K562 (cell line): Measurements from ENCODE around the gene PLEKHA6. TPM values are rescaled to one million over a fixed set of nuclear protein-coding genes. Genes with fewer than 3 reads are reported as not detected.

Source experiments
- CC2D1A ChIP-seq: fragments of 450-650 bp; IDR thresholded peaks from 2 replicates; pipeline ENCODE4 v1.6.1; 2017; ENCODE audit warnings: mild to moderate bottlenecking
- GABPB2 ChIP-seq: fragments of 250-450 bp; sonication (Bioruptor Pico); conservative IDR thresholded peaks from 2 replicates; pipeline ENCODE4 v1.5.1; 2021; ENCODE audit warnings: mild to moderate bottlenecking
- GATAD2B ChIP-seq: fragments of 450-650 bp; IDR thresholded peaks from 2 replicates; pipeline ENCODE4 v1.6.1; 2017; ENCODE audit warnings: mild to moderate bottlenecking, borderline replicate concordance
- HDAC3 ChIP-seq: fragments of 450-650 bp; IDR thresholded peaks from 2 replicates; pipeline ENCODE4 v1.6.1; 2018; ENCODE audit warnings: borderline replicate concordance, mild to moderate bottlenecking, moderate library complexity; ENCODE audit not compliant: partially characterized antibody
- HIVEP1 ChIP-seq: fragments of 250-450 bp; sonication (Bioruptor Pico); IDR thresholded peaks from 2 replicates; pipeline ENCODE4 v1.4.0; 2020; ENCODE audit warnings: mild to moderate bottlenecking
- KLF6 ChIP-seq: fragments of 250-450 bp; sonication (Bioruptor Pico); IDR thresholded peaks from 2 replicates; pipeline ENCODE4 v1.4.0; 2020; ENCODE audit warnings: mild to moderate bottlenecking, moderate library complexity, borderline replicate concordance
- NR2C1 ChIP-seq, 2 experiments: fragments of 450-650 bp; IDR thresholded peaks; 2 replicates each; pipeline ENCODE4 v1.6.1; 2017; ENCODE audit warnings: mild to moderate bottlenecking in 2 of 2, antibody characterized with exemption in 1 of 2, inconsistent platforms in 1 of 2, missing compliant biosample characterization in 1 of 2, missing genetic modification characterization in 1 of 2
- NR2C2 ChIP-seq, 2 experiments: fragments of 200-800 bp in 1 of 2; sonication (Bioruptor generic) in 1 of 2; sonication (generic) in 1 of 2; formaldehyde crosslinking in 1 of 2; IDR thresholded peaks; 2 replicates each; pipeline versions ENCODE4 v1.6.1 to v1.8.0; 2016 to 2022; ENCODE audit warnings: mild to moderate bottlenecking in 1 of 2, missing compliant biosample characterization in 1 of 2, missing genetic modification characterization in 1 of 2, missing genetic modification reagents in 1 of 2
- PHF21A ChIP-seq: fragments of 450-650 bp; IDR thresholded peaks from 2 replicates; pipeline ENCODE4 v1.6.1; 2017; ENCODE audit warnings: low read depth, borderline replicate concordance
- POLR2G ChIP-seq: fragments of 200-400 bp; formaldehyde crosslinking; IDR thresholded peaks from 2 replicates; pipeline ENCODE4 v1.6.1; 2017; ENCODE audit warnings: low read depth, mild to moderate bottlenecking, antibody characterized with exemption, low read length, moderate library complexity
- POU5F1 ChIP-seq: fragments of 150-350 bp; IDR thresholded peaks from 2 replicates; pipeline ENCODE4 v1.6.1; 2014; ENCODE audit warnings: borderline replicate concordance, low read length, low read depth, mild to moderate bottlenecking; ENCODE audit not compliant: partially characterized antibody
- RFX5 ChIP-seq: IDR thresholded peaks from 2 replicates; pipeline ENCODE4 v1.6.1; 2011; ENCODE audit warnings: low read depth, mild to moderate bottlenecking, improper control_type of control experiment, low read length
- SIRT6 ChIP-seq: IDR thresholded peaks from one replicate; pipeline ENCODE4 v1.6.1; 2012; ENCODE audit warnings: low read depth, mild to moderate bottlenecking, control low read depth, inconsistent platforms, low read length, moderate library complexity
- SRSF1 ChIP-seq: fragments of 200-400 bp; formaldehyde crosslinking; IDR thresholded peaks from 2 replicates; pipeline ENCODE4 v1.6.1; 2017; ENCODE audit warnings: mild to moderate bottlenecking, low read depth, low read length, moderate library complexity
- TAF15 ChIP-seq: fragments of 200-400 bp; formaldehyde crosslinking; IDR thresholded peaks from 2 replicates; pipeline ENCODE4 v1.6.1; 2017; ENCODE audit warnings: mild to moderate bottlenecking, low read depth, low read length, moderate library complexity
- TFAM ChIP-seq: fragments of 250-450 bp; sonication (Bioruptor Pico); conservative IDR thresholded peaks from 2 replicates; pipeline ENCODE4 v1.5.0; 2021; ENCODE audit warnings: mild to moderate bottlenecking, moderate library complexity
- U2AF1 ChIP-seq: fragments of 200-400 bp; formaldehyde crosslinking; optimal IDR thresholded peaks from 2 replicates; pipeline ENCODE3; 2017; ENCODE audit warnings: mild to moderate bottlenecking, low read depth, low read length, moderate library complexity
- XRCC3 ChIP-seq: fragments of 450-650 bp; IDR thresholded peaks from 2 replicates; pipeline ENCODE4 v1.6.1; 2017; ENCODE audit warnings: mild to moderate bottlenecking, moderate library complexity
- ZNF140 ChIP-seq: fragments of 250-450 bp; sonication (Bioruptor Pico); IDR thresholded peaks from 2 replicates; pipeline ENCODE4 v1.8.0; 2021; ENCODE audit warnings: moderate library complexity, mild to moderate bottlenecking, inconsistent platforms
- ZNF318 ChIP-seq, 2 experiments: fragments of 450-650 bp; IDR thresholded peaks; 2 replicates each; pipeline ENCODE4 v1.6.1; 2016; ENCODE audit warnings: mild to moderate bottlenecking in 2 of 2, borderline replicate concordance in 1 of 2, low read depth in 1 of 2, moderate library complexity in 1 of 2
- polyA plus RNA-seq, 8 experiments: library from polyadenylated mRNA; depleted of rRNA in 4 of 8; stranded (reverse) in 5 of 8; unstranded in 3 of 8; fragments of >200 nt; fragmentation: Nextera tagmentation in 2 of 8; fragmentation: Illumina TruSeq in 1 of 8; extraction: Ambion mirVana in 2 of 8; extraction: Trizol in 1 of 8; gene quantifications; 2 replicates each; pipeline versions ENCODE4 v1.2.1 to v1.2.3, GENCODE V29; 2011 to 2014; ENCODE audit warnings: inconsistent platforms in 1 of 8, missing spikeins in 1 of 8
- total RNA-seq, 7 experiments: library from RNA; depleted of rRNA in 6 of 7; stranded (reverse); fragments of >200 nt in 6 of 7; fragmentation: Illumina TruSeq in 2 of 7; extraction: Trizol in 2 of 7; gene quantifications; 2 replicates each; pipeline versions ENCODE4 v1.2.1 to v1.2.3, GENCODE V29; 2011 to 2021; ENCODE audit warnings: low replicate concordance in 1 of 7

PLEKHA6 gene
- total and polyA plus RNA-seq, 9 of the 15 experiments (the other 6 are each of a cell fraction or from before 2014, with no cell fraction given): under 0.01 to 0.33 (median 0.01) TPM; not detected in 4

- TF ChIP-seq NR2C2 (CRISPR knock-in tag; IDR thresholded peaks at IDR 0.05): no peak
- TF ChIP-seq NR2C2 (tag; IDR thresholded peaks at IDR 0.05): peak; percentile 88
- no peak for TF ChIP-seq U2AF1
- no peak for TF ChIP-seq CC2D1A
- no peak for TF ChIP-seq XRCC3
- no peak for TF ChIP-seq HDAC3
- no peak for TF ChIP-seq TFAM (CRISPR knock-in tag)
- no peak for TF ChIP-seq ZNF140 (CRISPR knock-in tag)
- no peak for TF ChIP-seq HIVEP1 (CRISPR knock-in tag)
- no peak for TF ChIP-seq SIRT6
- no peak for TF ChIP-seq KLF6 (CRISPR knock-in tag)
- no peak for TF ChIP-seq PHF21A
- no peak for TF ChIP-seq ZNF318 (IDR thresholded peaks at IDR 0.05; ENCODE audit: borderline replicate concordance in 1 of 2, low read depth in 1 of 2)
- no peak for TF ChIP-seq POU5F1
- peak; percentile 68; the same call in 1 of the 2 replicates for TF ChIP-seq NR2C1 (IDR thresholded peaks at IDR 0.05)
- TF ChIP-seq NR2C1 (tag; IDR thresholded peaks at IDR 0.05): peak; percentile 71
- no peak for TF ChIP-seq GATAD2B
- 0 out of 2 replicates have a peak, but pooled peaks have one; percentile 22 for TF ChIP-seq POLR2G
- TF ChIP-seq RFX5: no peak
- TF ChIP-seq GABPB2 (CRISPR knock-in tag): no peak
- no peak for TF ChIP-seq TAF15
- no peak for TF ChIP-seq SRSF1
These were observed 18.3 kb upstream of the PLEKHA6 start (continued) for GRCh38 chr1:204377800-204378668.
